H9 (cell line): ENCODE data around the gene CTDSPL2. TPM values are rescaled to one million over a fixed set of nuclear protein-coding genes. Genes with fewer than 3 reads are reported as not detected.

Experiments used
- DNase-seq: peaks from one replicate; pipeline ENCODE4 v3.0.0-alpha.2; 2017
- H2AFZ ChIP-seq: one replicate; pipeline ENCODE4 v1.6.1; 2013; ENCODE audit warnings: mild to moderate bottlenecking, low read length, control low read depth, moderate library complexity
- H2AK5ac ChIP-seq: 2 replicates; pipeline ENCODE4 v1.6.1; 2013; ENCODE audit warnings: low read length, control low read depth, mixed read lengths; ENCODE audit not compliant: insufficient read length
- H2BK120ac ChIP-seq: one replicate; pipeline ENCODE4 v1.6.1; 2013; ENCODE audit warnings: low read depth, mild to moderate bottlenecking, low read length, control low read depth, inconsistent platforms; ENCODE audit not compliant: poor library complexity, severe bottlenecking
- H2BK12ac ChIP-seq: 2 replicates; pipeline ENCODE4 v1.6.1; 2013; ENCODE audit warnings: low read length, control low read depth, mixed read lengths, low read depth; ENCODE audit not compliant: insufficient read length
- H2BK15ac ChIP-seq: 2 replicates; pipeline ENCODE4 v1.6.1; 2013; ENCODE audit warnings: low read depth, low read length, control low read depth
- H2BK20ac ChIP-seq: one replicate; pipeline ENCODE4 v1.6.1; 2013; ENCODE audit warnings: low read depth, mild to moderate bottlenecking, low read length, control low read depth, inconsistent platforms; ENCODE audit not compliant: poor library complexity, severe bottlenecking
- H2BK5ac ChIP-seq: 2 replicates; pipeline ENCODE4 v1.6.1; 2013; ENCODE audit warnings: low read length, control low read depth, mixed read lengths; ENCODE audit not compliant: insufficient read length
- H3K14ac ChIP-seq: 2 replicates; pipeline ENCODE4 v1.6.1; 2013; ENCODE audit warnings: low read length, control low read depth; ENCODE audit not compliant: insufficient read depth
- H3K18ac ChIP-seq: 2 replicates; pipeline ENCODE4 v1.6.1; 2013; ENCODE audit warnings: low read depth, mild to moderate bottlenecking, mixed read lengths, low read length, control low read depth; ENCODE audit not compliant: insufficient read length
- H3K23ac ChIP-seq: 2 replicates; pipeline ENCODE4 v1.6.1; 2013; ENCODE audit warnings: low read length, control low read depth, mixed read lengths, low read depth; ENCODE audit not compliant: insufficient read length
- H3K23me2 ChIP-seq: 2 replicates; pipeline ENCODE4 v1.6.1; 2013; ENCODE audit warnings: low read depth, mild to moderate bottlenecking, mixed read lengths, low read length, control low read depth; ENCODE audit not compliant: insufficient read length, poor library complexity, severe bottlenecking
- H3K27ac ChIP-seq: 2 replicates; pipeline ENCODE4 v1.5.1; 2013; ENCODE audit warnings: low read length, control low read depth, mixed read lengths, low read depth; ENCODE audit not compliant: insufficient read length
- H3K27me3 ChIP-seq: 2 replicates; pipeline ENCODE4 v1.6.1; 2013; ENCODE audit warnings: low read length, control low read depth, inconsistent platforms; ENCODE audit not compliant: insufficient read depth
- H3K4ac ChIP-seq: 2 replicates; pipeline ENCODE4 v1.6.1; 2013; ENCODE audit warnings: low read depth, mild to moderate bottlenecking, control low read depth, inconsistent platforms, low read length, moderate library complexity
- H3K4me1 ChIP-seq: 2 replicates; pipeline ENCODE4 v1.6.1; 2013; ENCODE audit warnings: low read length, control low read depth, inconsistent platforms; ENCODE audit not compliant: insufficient read depth
- H3K4me2 ChIP-seq: 2 replicates; pipeline ENCODE4 v1.6.1; 2013; ENCODE audit warnings: low read length, control low read depth, mixed read lengths; ENCODE audit not compliant: insufficient read length, insufficient read depth
- H3K56ac ChIP-seq: 2 replicates; pipeline ENCODE4 v1.6.1; 2013; ENCODE audit warnings: low read depth, mild to moderate bottlenecking, mixed read lengths, low read length, control low read depth; ENCODE audit not compliant: insufficient read length
- H3K79me1 ChIP-seq: 2 replicates; pipeline ENCODE4 v1.6.1; 2013; ENCODE audit warnings: low read depth, mild to moderate bottlenecking, moderate library complexity, low read length, control low read depth, inconsistent platforms; ENCODE audit not compliant: insufficient read depth, poor library complexity, severe bottlenecking
- H3K79me2 ChIP-seq: 2 replicates; pipeline ENCODE4 v1.6.1; 2013; ENCODE audit warnings: low read length, control low read depth, inconsistent platforms; ENCODE audit not compliant: insufficient read depth
- H3K9ac ChIP-seq: 2 replicates; pipeline ENCODE4 v1.6.1; 2013; ENCODE audit warnings: low read length, control low read depth, mixed read lengths; ENCODE audit not compliant: insufficient read length; ENCODE audit errors: extremely low read depth
- H3K9me3 ChIP-seq: one replicate; pipeline ENCODE4 v1.6.1; 2013; ENCODE audit warnings: low read depth, low read length, inconsistent platforms; ENCODE audit not compliant: control insufficient read depth
- H3T11ph ChIP-seq: one replicate; pipeline ENCODE4 v1.6.1; 2013; ENCODE audit warnings: mild to moderate bottlenecking, low read length, control low read depth, inconsistent platforms
- H4K20me1 ChIP-seq: one replicate; pipeline ENCODE4 v1.6.1; 2013; ENCODE audit not compliant: control insufficient read depth, insufficient read length, insufficient read depth
- H4K5ac ChIP-seq: 2 replicates; pipeline ENCODE4 v1.6.1; 2013; ENCODE audit warnings: low read depth, mild to moderate bottlenecking, mixed read lengths, low read length, control low read depth; ENCODE audit not compliant: insufficient read length
- H4K8ac ChIP-seq: replicated peaks from 2 replicates; pipeline ENCODE4 v1.6.1; 2013; ENCODE audit warnings: low read length, control low read depth, mixed read lengths, low read depth; ENCODE audit not compliant: insufficient read length
- H4K91ac ChIP-seq: 2 replicates; pipeline ENCODE4 v1.6.1; 2013; ENCODE audit warnings: low read depth, mild to moderate bottlenecking, moderate library complexity, mixed read lengths, low read length, control low read depth; ENCODE audit not compliant: insufficient read length
- H3K27ac Mint-ChIP-seq, 3 experiments: 2 replicates in 2 of 3; 3 replicates in 1 of 3; pipeline ENCODE4 v1.8.0; 2020 to 2021; ENCODE audit warnings: mixed read lengths in 3 of 3, mild to moderate bottlenecking in 1 of 3, moderate library complexity in 1 of 3
- H3K27me3 Mint-ChIP-seq: 2 replicates; pipeline ENCODE4 v1.8.0; 2021; ENCODE audit warnings: low read depth, mild to moderate bottlenecking, moderate library complexity, mixed read lengths
- H3K36me3 Mint-ChIP-seq, 3 experiments: 2 replicates in 2 of 3; 3 replicates in 1 of 3; pipeline ENCODE4 v1.8.0; 2020 to 2021; ENCODE audit warnings: low read depth in 3 of 3, mixed read lengths in 3 of 3; ENCODE audit not compliant: insufficient read depth in 1 of 3
- H3K4me1 Mint-ChIP-seq, 2 experiments: 2 replicates each; pipeline ENCODE4 v1.8.0; 2020; ENCODE audit warnings: mixed read lengths in 2 of 2
- H3K4me3 Mint-ChIP-seq, 2 experiments: 2 replicates in 1 of 2; 3 replicates in 1 of 2; pipeline ENCODE4 v1.8.0; 2020 to 2021; ENCODE audit warnings: mild to moderate bottlenecking in 2 of 2, mixed read lengths in 2 of 2, moderate library complexity in 1 of 2
- H3K9me3 Mint-ChIP-seq, 2 experiments: 2 replicates in 1 of 2; 3 replicates in 1 of 2; pipeline ENCODE4 v1.8.0; 2020; ENCODE audit warnings: mild to moderate bottlenecking in 2 of 2, mixed read lengths in 2 of 2, moderate library complexity in 1 of 2
- WGBS: extraction: QIAGEN DNeasy Blood & Tissue Kit; methylation state at CpG from one replicate; pipeline ENCODE4 v1.1.7; 2013; ENCODE audit warnings: missing lambda C conversion rate, low lambda C conversion rate, mixed read lengths; ENCODE audit not compliant: insufficient read length; ENCODE audit errors: extremely low coverage; 5-methylcytosine and 5-hydroxymethylcytosine counted together
- total RNA-seq: library from RNA; stranded (reverse); gene quantifications from 2 replicates; pipeline ENCODE4 v1.2.1, GENCODE V29; 2021
- TF ChIP-seq, protein P1 (sequence below): fragments of 200-600 bp; sonication (generic); conservative IDR thresholded peaks from 3 replicates; pipeline ENCODE4 v1.8.0; 2021; ENCODE audit warnings: antibody characterized with exemption, mild to moderate bottlenecking

Gene CTDSPL2
- total RNA-seq, 1 experiment from 2014 or later = 78.8 TPM

DNA sequence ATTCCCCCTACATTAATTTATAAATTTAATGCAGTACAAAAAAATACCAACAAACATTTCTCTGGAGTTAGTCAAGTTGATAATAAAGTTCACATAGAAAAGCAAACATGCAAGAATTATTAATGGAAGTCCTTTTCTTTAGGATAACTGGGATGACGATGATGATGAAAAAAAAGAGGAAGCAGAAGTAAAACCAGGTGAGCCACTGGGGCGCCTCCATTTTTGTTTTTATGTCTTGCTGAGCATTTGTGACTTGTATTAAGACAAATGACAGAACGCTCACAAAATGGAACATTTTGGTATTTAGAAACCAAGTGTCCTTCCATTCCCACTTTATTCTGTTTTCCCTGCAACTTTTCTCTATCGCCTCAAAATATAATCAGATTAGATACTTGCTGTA is 123.3 kb downstream of the CTDSPL2 start:
- Histone ChIP-seq H2BK5ac (no peak overlapping the region), H3K79me1 (peaks cover 4% of the 10 kb centered on the region), H2AK5ac (no peak overlapping the region), H3K18ac (no peak overlapping the region), H2BK15ac (no peak overlapping the region), H3K4me2 (no peak overlapping the region), H3K4me1 (no peaks in the 10 kb centered on the region), H4K20me1 (no peaks in the 10 kb centered on the region), H3K79me2 (peaks cover 4% of the 10 kb centered on the region; the same call in 1 of the 2 replicates), H4K91ac (no peak overlapping the region), H2BK120ac (no peak overlapping the region), H4K5ac (no peak overlapping the region), H2AFZ (no peak overlapping the region), H3K14ac (no peak overlapping the region), H3K27ac (no peak overlapping the region), H3K23me2 (no peaks in the 10 kb centered on the region), H2BK20ac (no peak overlapping the region), H3K23ac (no peak overlapping the region), H3T11ph (no peak overlapping the region), H4K8ac (no peak overlapping the region), H2BK12ac (no peak overlapping the region), H3K4ac (no peak overlapping the region), H3K56ac (no peak overlapping the region), H3K9ac (no peak overlapping the region), H3K9me3 (no peaks in the 10 kb centered on the region), H3K27me3 (no peaks in the 10 kb centered on the region)
- no CpG with 5 or more reads among the region's 4 CpGs for WGBS
- H3K4me3 Mint-ChIP-seq = no peak overlapping the region
- no peaks in the 10 kb centered on the region for H3K9me3 Mint-ChIP-seq
- H3K36me3 Mint-ChIP-seq = peaks cover 30 to 60% (median 54%) of the 10 kb centered on the region in 3 experiments; a peak in 6 of 7 replicates
- DNase-seq = no peak
- TF ChIP-seq, protein P1, sequence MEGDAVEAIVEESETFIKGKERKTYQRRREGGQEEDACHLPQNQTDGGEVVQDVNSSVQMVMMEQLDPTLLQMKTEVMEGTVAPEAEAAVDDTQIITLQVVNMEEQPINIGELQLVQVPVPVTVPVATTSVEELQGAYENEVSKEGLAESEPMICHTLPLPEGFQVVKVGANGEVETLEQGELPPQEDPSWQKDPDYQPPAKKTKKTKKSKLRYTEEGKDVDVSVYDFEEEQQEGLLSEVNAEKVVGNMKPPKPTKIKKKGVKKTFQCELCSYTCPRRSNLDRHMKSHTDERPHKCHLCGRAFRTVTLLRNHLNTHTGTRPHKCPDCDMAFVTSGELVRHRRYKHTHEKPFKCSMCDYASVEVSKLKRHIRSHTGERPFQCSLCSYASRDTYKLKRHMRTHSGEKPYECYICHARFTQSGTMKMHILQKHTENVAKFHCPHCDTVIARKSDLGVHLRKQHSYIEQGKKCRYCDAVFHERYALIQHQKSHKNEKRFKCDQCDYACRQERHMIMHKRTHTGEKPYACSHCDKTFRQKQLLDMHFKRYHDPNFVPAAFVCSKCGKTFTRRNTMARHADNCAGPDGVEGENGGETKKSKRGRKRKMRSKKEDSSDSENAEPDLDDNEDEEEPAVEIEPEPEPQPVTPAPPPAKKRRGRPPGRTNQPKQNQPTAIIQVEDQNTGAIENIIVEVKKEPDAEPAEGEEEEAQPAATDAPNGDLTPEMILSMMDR = no peak
- H3K4me1 Mint-ChIP-seq = 0 out of 4 replicates have a peak, but pooled peaks cover 3% of the 10 kb centered on the region in 2 experiments
- H3K27ac Mint-ChIP-seq = no peak overlapping the region
- no peaks in the 10 kb centered on the region for H3K27me3 Mint-ChIP-seq
